ENCODE measurements around the gene CAMSAP1. TPM values are rescaled to one million over a fixed set of nuclear protein-coding genes. Genes with fewer than 3 reads are reported as not detected.

The CAMSAP1 gene
- total and polyA plus RNA-seq, 10 of the 15 experiments (the other 5 are each of a cell fraction or from before 2014, with no cell fraction given), result 1.4 to 24.7 (median 8.0) TPM

GRCh38 chr9:135908754-135909204 is 1.4 kb upstream of the CAMSAP1 start:
- ATAC-seq (no peak), DNase-seq (ENCODE audit: low read depth, low spot score) (no peak), FAIRE-seq (no peak)
- Histone ChIP-seq H4K20me1 (ENCODE audit: control insufficient read depth, insufficient read depth) (no peaks in the 10 kb centered on the region), H3K79me2 (ENCODE audit: control insufficient read depth, insufficient read depth, low read length) (peaks cover 39% of the 10 kb centered on the region), H3K27me3 (replicated peaks in 1 of 2; ENCODE audit: control insufficient read depth in 2 of 2, insufficient read depth in 2 of 2, low read length in 1 of 2) (no peaks in the 10 kb centered on the region), H3K36me3 (ENCODE audit: control insufficient read depth in 2 of 2, insufficient read depth in 2 of 2, low read length in 1 of 2) (peaks cover 2 to 3% of the 10 kb centered on the region in 2 experiments; a peak in 2 of 4 replicates), H3K9ac (ENCODE audit: control insufficient read depth, insufficient read depth, low read length) (no peak overlapping the region), H3K9me3 (replicated peaks; ENCODE audit: control insufficient read depth, insufficient read depth, low read length) (no peaks in the 10 kb centered on the region; the same call in 1 of the 3 replicates), H3K4me1 (ENCODE audit: control insufficient read depth, insufficient read depth, low read length) (peaks cover 27% of the 10 kb centered on the region), H3K27ac (ENCODE audit: control insufficient read depth, insufficient read depth) (no peak overlapping the region), H2AFZ (ENCODE audit: control insufficient read depth, low read depth, low read length) (no peak overlapping the region), H3K4me3 (peak overlapping the region; percentile 84), H3K4me2 (ENCODE audit: control insufficient read depth, insufficient read depth) (peak overlapping the region; percentile 78)
- TSS peak; percentile 68 for BruUV-seq (replicated peaks)
- POLR2A ChIA-PET, result interaction anchor here (1.3 kb wide), 1 partner anchor 51 kb away, joined by 3 read pairs; no protein-coding TSS in a partner anchor
- RAD21 ChIA-PET (ENCODE audit: unreplicated experiment), result no interaction called here
- intact Hi-C loops (cut with micrococcal nuclease; ENCODE audit: unreplicated experiment) (loop anchor here (5.0 kb wide), 2 partner anchors 46 to 54 kb away; partner anchors contain the start of gene UBAC1), in situ Hi-C loops (cut with MboI) (no loop called here)
- SMC1A ChIA-PET (ENCODE audit: uncharacterized antibody, unreplicated experiment), result no interaction called here
- CTCF ChIA-PET, result interaction anchor here (1.2 to 2.0 kb wide), 2 partner anchors 12 to 40 kb away, joined by 3 to 4 read pairs; no protein-coding TSS in a partner anchor
- 34% methylated on average over 12 of the region's 12 CpGs for WGBS (ENCODE audit: insufficient coverage, insufficient replicate concordance, low lambda C conversion rate, missing lambda C conversion rate)
- no peak for TF ChIP-seq SKIL (IDR thresholded peaks at IDR 0.05; ENCODE audit: low read depth, poor library complexity, severe bottlenecking)
- no peak for TF ChIP-seq STAT1 (conservative IDR thresholded peaks at IDR 0.05)
- no peak for TF ChIP-seq PML (IDR thresholded peaks at IDR 0.05; ENCODE audit: low read length)
- no peak for TF ChIP-seq FOS (IDR thresholded peaks at IDR 0.05; ENCODE audit: borderline replicate concordance, extremely low read depth, insufficient read length)
- no peak for TF ChIP-seq CEBPB (IDR thresholded peaks at IDR 0.05; ENCODE audit: borderline replicate concordance in 1 of 2, low read depth in 2 of 2, low read length in 2 of 2)
- TF ChIP-seq PAX5 (IDR thresholded peaks at IDR 0.05; ENCODE audit: borderline replicate concordance, low read depth, low read length), result peak; percentile 34; the same call in 1 of the 2 replicates
- TF ChIP-seq NR2C1 (IDR thresholded peaks at IDR 0.05), result no peak
- no peak for TF ChIP-seq POLR2AphosphoS2 (IDR thresholded peaks at IDR 0.05; ENCODE audit: low read depth, low read length)
- no peak for TF ChIP-seq MTA2 (IDR thresholded peaks at IDR 0.05; ENCODE audit: low read depth)
- no peak for TF ChIP-seq GATAD2B (conservative IDR thresholded peaks at IDR 0.05; ENCODE audit: low read depth)
- TF ChIP-seq ATF2 (IDR thresholded peaks at IDR 0.05; ENCODE audit: low read length), result no peak
- no peak for TF ChIP-seq SUZ12 (IDR thresholded peaks at IDR 0.05; ENCODE audit: unreplicated experiment)
- TF ChIP-seq JUNB (IDR thresholded peaks at IDR 0.05), result peak; percentile 55
- no peak for TF ChIP-seq TCF12 (IDR thresholded peaks at IDR 0.05; ENCODE audit: low read depth, low read length)
- TF ChIP-seq ZNF24 (IDR thresholded peaks at IDR 0.05), result no peak
- no peak for TF ChIP-seq IKZF1 (conservative IDR thresholded peaks at IDR 0.05)
- no peak for TF ChIP-seq RUNX3 (IDR thresholded peaks at IDR 0.05; ENCODE audit: low read length)
- no peak for TF ChIP-seq BRCA1 (IDR thresholded peaks at IDR 0.05; ENCODE audit: low read depth, low read length)
- no peak for TF ChIP-seq MEF2A (IDR thresholded peaks at IDR 0.05; ENCODE audit: insufficient read depth, low read depth, low read length)
- TF ChIP-seq IKZF2 (IDR thresholded peaks at IDR 0.05), result no peak
- no peak for TF ChIP-seq EGR1 (IDR thresholded peaks at IDR 0.05; ENCODE audit: borderline replicate concordance in 1 of 2, low read depth in 2 of 2, low read length in 2 of 2)
- no peak for TF ChIP-seq RBBP5 (conservative IDR thresholded peaks at IDR 0.05)
- TF ChIP-seq RELA (IDR thresholded peaks at IDR 0.05; ENCODE audit: borderline replicate concordance, partially characterized antibody), result no peak
- TF ChIP-seq IRF4 (IDR thresholded peaks at IDR 0.05; ENCODE audit: low read depth, low read length), result peak; percentile 62; the same call in 1 of the 2 replicates
